K562 (cell line): ENCODE results near the gene CHRND. TPM values are rescaled to one million over a fixed set of nuclear protein-coding genes. Genes with fewer than 3 reads are reported as not detected.

Experiments used
- CLOCK ChIP-seq: fragments of 250-450 bp; sonication (Bioruptor Pico); IDR thresholded peaks from 2 replicates; pipeline ENCODE4 v1.4.0; 2020; ENCODE audit warnings: mild to moderate bottlenecking, moderate library complexity, borderline replicate concordance
- DNMT1 ChIP-seq: fragments of 450-650 bp; IDR thresholded peaks from 2 replicates; pipeline ENCODE4 v1.6.1; 2016; ENCODE audit warnings: antibody characterized with exemption, mild to moderate bottlenecking
- FUS ChIP-seq: fragments of 200-400 bp; formaldehyde crosslinking; optimal IDR thresholded peaks from 2 replicates; pipeline ENCODE3; 2017; ENCODE audit warnings: low read depth, low read length
- KDM1A ChIP-seq, 2 experiments: fragments of 450-650 bp; IDR thresholded peaks; 2 replicates each; pipeline ENCODE4 v1.6.1; 2016; ENCODE audit warnings: mild to moderate bottlenecking in 2 of 2
- MNT ChIP-seq, 2 experiments: fragments of 450-650 bp; conservative IDR thresholded peaks; 2 replicates each; pipeline ENCODE4 v1.6.1; 2017; ENCODE audit warnings: mild to moderate bottlenecking in 2 of 2, moderate library complexity in 2 of 2
- NEUROD1 ChIP-seq: fragments of 150-350 bp; IDR thresholded peaks from 2 replicates; pipeline ENCODE4 v1.6.1; 2014; ENCODE audit warnings: borderline replicate concordance, low read length, low read depth; ENCODE audit not compliant: partially characterized antibody
- STAT5B ChIP-seq: fragments of 250-450 bp; sonication (Bioruptor Pico); IDR thresholded peaks from 2 replicates; pipeline ENCODE4 v1.8.0; 2021; ENCODE audit warnings: mild to moderate bottlenecking, inconsistent platforms
- ZBED1 ChIP-seq: IDR thresholded peaks from 2 replicates; pipeline ENCODE4 v1.6.1; 2014
- ZC3H4 ChIP-seq: sonication (generic); formaldehyde crosslinking; IDR thresholded peaks from 2 replicates; pipeline ENCODE4 v1.9.0; 2021; ENCODE audit warnings: missing genetic modification reagents, borderline replicate concordance
- ZNF766 ChIP-seq: fragments of 200-800 bp; sonication (Bioruptor generic); conservative IDR thresholded peaks from 2 replicates; pipeline ENCODE4 v1.6.1; 2016; ENCODE audit warnings: missing genetic modification characterization, missing compliant biosample characterization
- polyA plus RNA-seq, 8 experiments: library from polyadenylated mRNA; depleted of rRNA in 4 of 8; stranded (reverse) in 5 of 8; unstranded in 3 of 8; fragments of >200 nt; fragmentation: Nextera tagmentation in 2 of 8; fragmentation: Illumina TruSeq in 1 of 8; extraction: Ambion mirVana in 2 of 8; extraction: Trizol in 1 of 8; gene quantifications; 2 replicates each; pipeline versions ENCODE4 v1.2.1 to v1.2.3, GENCODE V29; 2011 to 2014; ENCODE audit warnings: inconsistent platforms in 1 of 8, missing spikeins in 1 of 8
- total RNA-seq, 7 experiments: library from RNA; depleted of rRNA in 6 of 7; stranded (reverse); fragments of >200 nt in 6 of 7; fragmentation: Illumina TruSeq in 2 of 7; extraction: Trizol in 2 of 7; gene quantifications; 2 replicates each; pipeline versions ENCODE4 v1.2.1 to v1.2.3, GENCODE V29; 2011 to 2021; ENCODE audit warnings: low replicate concordance in 1 of 7
- TF ChIP-seq, protein P1 (sequence below): IDR thresholded peaks from 3 replicates; pipeline ENCODE4 v1.6.1; 2011; ENCODE audit warnings: borderline replicate concordance, mild to moderate bottlenecking; ENCODE audit not compliant: insufficient read length, insufficient read depth
- TF ChIP-seq, protein P2 (sequence below), 2 experiments: fragments of 450-650 bp; formaldehyde crosslinking in 1 of 2; IDR thresholded peaks; 2 replicates each; pipeline versions ENCODE4 v1.4.0 to v1.6.1; 2014 to 2020; ENCODE audit warnings: mild to moderate bottlenecking in 2 of 2, borderline replicate concordance in 1 of 2, low read depth in 1 of 2

Gene CHRND
- total and polyA plus RNA-seq, 9 of the 15 experiments (the other 6 are each of a cell fraction or from before 2014, with no cell fraction given) = not detected

DNA sequence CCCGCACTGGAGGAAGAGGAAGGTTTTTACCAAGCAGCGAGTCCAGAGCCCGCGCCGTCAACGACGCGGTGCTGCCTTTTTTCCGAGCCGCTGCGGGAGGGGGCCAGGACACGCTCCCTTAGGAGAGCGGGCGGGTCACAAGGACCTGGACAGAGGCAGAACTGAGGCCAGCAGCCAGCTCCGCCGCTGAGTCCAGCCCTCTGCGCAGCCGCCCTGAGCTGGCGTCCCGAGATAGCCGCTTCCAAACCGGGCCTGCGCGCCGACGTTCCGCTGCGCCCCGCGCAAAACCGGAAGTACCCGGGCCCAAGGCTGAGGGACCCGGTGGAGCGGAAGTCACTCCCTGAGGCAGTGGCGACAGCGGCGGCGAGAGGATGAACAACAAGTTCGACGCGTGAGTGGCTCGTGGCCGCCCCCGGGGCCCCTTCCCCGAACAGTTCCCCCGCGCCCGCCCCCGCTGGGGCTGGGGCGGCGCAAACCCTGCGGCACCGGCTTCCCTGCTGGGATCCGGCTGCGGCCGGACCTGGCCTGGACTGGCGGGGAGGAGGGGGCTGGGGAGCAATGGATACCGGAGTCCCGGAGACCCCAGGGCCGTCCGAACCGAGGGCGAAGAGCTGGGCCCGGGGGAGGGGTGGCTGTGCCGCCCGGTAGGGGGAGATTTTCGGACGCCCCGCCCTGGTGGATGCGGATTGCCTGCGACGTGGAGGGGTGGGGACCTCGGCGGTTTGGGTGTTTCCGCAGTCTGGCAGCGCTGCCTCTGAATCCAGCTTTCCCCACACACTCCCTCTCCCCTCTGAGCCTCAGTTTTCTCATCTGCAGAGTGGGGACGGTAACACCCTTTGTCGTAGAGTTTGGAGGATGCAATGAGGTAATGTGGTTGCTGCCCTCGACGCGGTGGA, 24.6 kb downstream of the CHRND start, which contains the start of the genes EIF4E2 and TIGD1 (continued):
- TF ChIP-seq, protein P1, sequence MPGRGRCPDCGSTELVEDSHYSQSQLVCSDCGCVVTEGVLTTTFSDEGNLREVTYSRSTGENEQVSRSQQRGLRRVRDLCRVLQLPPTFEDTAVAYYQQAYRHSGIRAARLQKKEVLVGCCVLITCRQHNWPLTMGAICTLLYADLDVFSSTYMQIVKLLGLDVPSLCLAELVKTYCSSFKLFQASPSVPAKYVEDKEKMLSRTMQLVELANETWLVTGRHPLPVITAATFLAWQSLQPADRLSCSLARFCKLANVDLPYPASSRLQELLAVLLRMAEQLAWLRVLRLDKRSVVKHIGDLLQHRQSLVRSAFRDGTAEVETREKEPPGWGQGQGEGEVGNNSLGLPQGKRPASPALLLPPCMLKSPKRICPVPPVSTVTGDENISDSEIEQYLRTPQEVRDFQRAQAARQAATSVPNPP = no peak
- TF ChIP-seq FUS = no peak
- peak; percentile 67; the same call in 1 of the 2 replicates for TF ChIP-seq ZNF766 (CRISPR knock-in tag)
- TF ChIP-seq ZC3H4 (CRISPR knock-in tag) = no peak
- TF ChIP-seq, protein P2, sequence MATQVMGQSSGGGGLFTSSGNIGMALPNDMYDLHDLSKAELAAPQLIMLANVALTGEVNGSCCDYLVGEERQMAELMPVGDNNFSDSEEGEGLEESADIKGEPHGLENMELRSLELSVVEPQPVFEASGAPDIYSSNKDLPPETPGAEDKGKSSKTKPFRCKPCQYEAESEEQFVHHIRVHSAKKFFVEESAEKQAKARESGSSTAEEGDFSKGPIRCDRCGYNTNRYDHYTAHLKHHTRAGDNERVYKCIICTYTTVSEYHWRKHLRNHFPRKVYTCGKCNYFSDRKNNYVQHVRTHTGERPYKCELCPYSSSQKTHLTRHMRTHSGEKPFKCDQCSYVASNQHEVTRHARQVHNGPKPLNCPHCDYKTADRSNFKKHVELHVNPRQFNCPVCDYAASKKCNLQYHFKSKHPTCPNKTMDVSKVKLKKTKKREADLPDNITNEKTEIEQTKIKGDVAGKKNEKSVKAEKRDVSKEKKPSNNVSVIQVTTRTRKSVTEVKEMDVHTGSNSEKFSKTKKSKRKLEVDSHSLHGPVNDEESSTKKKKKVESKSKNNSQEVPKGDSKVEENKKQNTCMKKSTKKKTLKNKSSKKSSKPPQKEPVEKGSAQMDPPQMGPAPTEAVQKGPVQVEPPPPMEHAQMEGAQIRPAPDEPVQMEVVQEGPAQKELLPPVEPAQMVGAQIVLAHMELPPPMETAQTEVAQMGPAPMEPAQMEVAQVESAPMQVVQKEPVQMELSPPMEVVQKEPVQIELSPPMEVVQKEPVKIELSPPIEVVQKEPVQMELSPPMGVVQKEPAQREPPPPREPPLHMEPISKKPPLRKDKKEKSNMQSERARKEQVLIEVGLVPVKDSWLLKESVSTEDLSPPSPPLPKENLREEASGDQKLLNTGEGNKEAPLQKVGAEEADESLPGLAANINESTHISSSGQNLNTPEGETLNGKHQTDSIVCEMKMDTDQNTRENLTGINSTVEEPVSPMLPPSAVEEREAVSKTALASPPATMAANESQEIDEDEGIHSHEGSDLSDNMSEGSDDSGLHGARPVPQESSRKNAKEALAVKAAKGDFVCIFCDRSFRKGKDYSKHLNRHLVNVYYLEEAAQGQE (IDR thresholded peaks at IDR 0.05; ENCODE audit: borderline replicate concordance) = peak; percentile 87
- TF ChIP-seq, protein P2 (CRISPR knock-in tag; IDR thresholded peaks at IDR 0.05; ENCODE audit: low read depth) = 0 out of 2 replicates have a peak, but pooled peaks have one; percentile 31
- peak; percentile 61 to 81; a peak in 3 of 4 replicates for TF ChIP-seq KDM1A (IDR thresholded peaks at IDR 0.05)
- TF ChIP-seq STAT5B (CRISPR knock-in tag) = no peak
- TF ChIP-seq DNMT1 = no peak
- TF ChIP-seq MNT (conservative IDR thresholded peaks at IDR 0.05) = peak; percentile 73 to 88
- TF ChIP-seq NEUROD1 = no peak
- TF ChIP-seq ZBED1 = no peak
- no peak for TF ChIP-seq CLOCK
